ENCODE measurements around the gene ZNF638. TPM values are rescaled to one million over a fixed set of nuclear protein-coding genes. Genes with fewer than 3 reads are reported as not detected.

ZNF638 gene
- total and polyA plus RNA-seq, 2 of the 4 experiments (the other 2 are of a cell fraction): 46.4 to 129 TPM

GRCh38 chr2:71409611-71410010 lies 78.0 kb downstream of the ZNF638 start:
- no peaks in the 10 kb centered on the region for H3K9me1 ChIP-seq (ENCODE audit: insufficient read depth, low read length)
- WGBS, 2 experiments (ENCODE audit: extremely low coverage in 2 of 2, insufficient read length in 1 of 2): no CpG with 5 or more reads among the region's 3 CpGs
- H4K91ac ChIP-seq (ENCODE audit: insufficient read depth, low read depth, low read length): no peak overlapping the region
- no peak overlapping the region for H2BK5ac ChIP-seq (ENCODE audit: low read depth, low read length, poor library complexity, severe bottlenecking)
- H3K9me3 ChIP-seq (ENCODE audit: control insufficient read depth, insufficient read depth, low read length): no peaks in the 10 kb centered on the region
- H3K56ac ChIP-seq (ENCODE audit: extremely low read depth, insufficient read depth, low read length): no peak overlapping the region
- H2BK120ac ChIP-seq (ENCODE audit: low read depth, low read length): no peak overlapping the region
- no peaks in the 10 kb centered on the region for H4K20me1 ChIP-seq (ENCODE audit: insufficient read depth, low read length)
- no peak overlapping the region for H3K23ac ChIP-seq (ENCODE audit: low read depth, low read length)
- H4K5ac ChIP-seq (ENCODE audit: low read depth, low read length): no peak overlapping the region
- no TSS peak for BruUV-seq (replicated peaks)
- DNase-seq (no peak), ATAC-seq (ENCODE audit: low read depth) (no peak)
- no peak overlapping the region for H2AK5ac ChIP-seq (ENCODE audit: low read depth, low read length)
- no peak overlapping the region for H2AFZ ChIP-seq (replicated peaks; ENCODE audit: low read length, poor library complexity)
- H2BK15ac ChIP-seq (ENCODE audit: low read depth, low read length): no peak overlapping the region
- in situ Hi-C loops (cut with MboI; ENCODE audit: low sequenced_read_pairs) (no loop called here), intact Hi-C loops (cut with micrococcal nuclease) (loop anchor here (5.0 kb wide), 1 partner anchor 47 kb away; no protein-coding TSS in a partner anchor), dilution Hi-C loops (cut with HindIII; ENCODE audit: low sequenced_read_pairs, unreplicated experiment) (no loop called here)
- no peak overlapping the region for H3K27ac ChIP-seq (ENCODE audit: insufficient read depth, low read length)
- H3K4me1 ChIP-seq (ENCODE audit: control insufficient read depth, insufficient read depth, low read length): no peaks in the 10 kb centered on the region
- H3K36me3 ChIP-seq (ENCODE audit: control insufficient read depth, insufficient read depth, low read length): peaks cover 12% of the 10 kb centered on the region
- no peaks in the 10 kb centered on the region for H3K79me1 ChIP-seq (ENCODE audit: low read depth in 1 of 2, low read length in 2 of 2)
- H3K14ac ChIP-seq (replicated peaks; ENCODE audit: low read depth, low read length): no peak overlapping the region
- no peak overlapping the region for H3K4me3 ChIP-seq (ENCODE audit: insufficient read depth, low read depth, low read length)
- ChIA-PET CTCF (no interaction called here), POLR2A (ENCODE audit: unreplicated experiment) (no interaction called here)
- no peaks in the 10 kb centered on the region for H3K27me3 ChIP-seq (ENCODE audit: control insufficient read depth, insufficient read depth, low read length)
- no peak overlapping the region for H3K18ac ChIP-seq (ENCODE audit: low read depth, low read length)
- H2AK9ac ChIP-seq (replicated peaks; ENCODE audit: low read depth, low read length, poor library complexity): no peak overlapping the region
- no peak overlapping the region for H3K4me2 ChIP-seq (ENCODE audit: low read depth, low read length)
- H4K8ac ChIP-seq (ENCODE audit: low read depth in 2 of 2, low read length in 2 of 2): no peak overlapping the region
- H3K9ac ChIP-seq (ENCODE audit: low read depth, low read length): no peak overlapping the region
- no peak overlapping the region for H3K4ac ChIP-seq (ENCODE audit: low read depth, low read length)
- no peak overlapping the region for H2BK20ac ChIP-seq (ENCODE audit: low read depth, low read length)
- TF ChIP-seq SMC3 (IDR thresholded peaks at IDR 0.05; ENCODE audit: low read depth, low read length) (no peak), CEBPB (IDR thresholded peaks at IDR 0.05; ENCODE audit: low read depth, low read length) (no peak), MXI1 (IDR thresholded peaks at IDR 0.05; ENCODE audit: borderline replicate concordance, low read depth, low read length) (no peak)

All from IMR-90 (cell line).